NCI-H446 (cell line): ENCODE results near the gene TTLL9.
"Not testable (repeated sequence)": the region's sequence is repeated elsewhere in the genome, so short reads cannot be mapped to it uniquely, and the experiment has no call there.

Experiments
- DNase-seq, 2 experiments: peaks; one replicate each; lab custom pipeline; 2025; lab: John Stamatoyannopoulos, UW

The TTLL9 gene

GRCh38 chr20:31918466-31919105 lies 48.2 kb downstream of the TTLL9 start:
- no peak for DNase-seq

DNA sequence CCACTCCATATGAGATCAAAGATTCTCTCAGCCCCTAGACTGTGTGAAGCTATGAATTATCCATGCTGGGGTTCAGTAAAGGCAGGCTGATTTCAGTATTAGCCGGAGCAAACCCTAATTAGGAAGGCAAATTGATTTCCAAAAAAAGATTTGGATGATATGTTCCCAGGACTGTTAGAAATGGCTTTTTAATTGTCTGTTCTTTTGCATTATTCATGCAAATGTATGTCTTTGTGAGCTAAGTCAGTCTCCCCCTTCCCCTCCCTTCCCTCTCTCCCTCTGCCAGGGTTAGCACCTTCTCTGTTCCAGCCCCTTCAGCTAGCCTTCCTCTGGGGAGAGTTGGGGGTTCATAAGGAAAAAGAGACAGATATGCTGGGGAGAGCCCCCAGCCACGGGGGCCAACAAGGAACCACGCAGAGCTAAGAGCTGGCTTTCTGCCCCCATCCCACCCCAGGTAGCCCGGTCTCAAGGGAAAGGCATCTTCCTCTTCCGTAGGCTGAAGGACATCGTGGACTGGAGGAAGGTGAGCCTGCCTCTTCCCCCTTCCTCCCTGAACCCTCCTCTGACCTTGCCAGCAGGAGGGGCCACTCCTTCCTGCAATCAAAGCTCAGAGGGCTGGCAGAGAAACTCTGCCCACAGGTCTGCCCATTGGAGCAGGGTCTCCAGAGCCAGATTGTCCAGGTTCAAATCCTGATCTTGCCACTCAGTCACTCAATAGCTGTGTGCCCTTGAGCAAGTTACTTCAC lies 49.1 kb downstream of the TTLL9 start:
- DNase-seq = no peak

GRCh38 chr20:31920275-31920855 lies 49.9 kb downstream of the TTLL9 start:
- no peak for DNase-seq

DNA sequence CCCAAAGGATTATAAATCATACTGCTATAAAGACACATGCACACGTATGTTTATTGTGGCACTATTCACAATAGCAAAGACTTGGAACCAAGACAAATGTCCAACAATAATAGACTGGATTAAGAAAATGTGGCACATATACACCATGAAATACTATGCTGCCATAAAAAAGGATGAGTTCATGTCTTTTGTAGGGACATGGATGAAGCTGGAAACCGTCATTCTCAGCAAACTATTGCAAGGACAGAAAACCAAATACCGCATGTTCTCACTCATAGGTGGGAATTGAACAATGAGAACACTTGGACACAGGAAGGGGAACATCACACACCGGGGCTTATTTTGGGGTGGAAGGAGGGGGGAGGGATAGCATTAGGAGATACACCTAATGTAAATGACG lies 51.0 kb downstream of the TTLL9 start:
- DNase-seq = not testable (repeated sequence)

GRCh38 chr20:31922181-31922580 lies 51.7 kb downstream of the TTLL9 start:
- no peak for DNase-seq

GRCh38 chr20:31922588-31922987 lies 52.2 kb downstream of the TTLL9 start:
- no peak for DNase-seq

- DNase-seq = no peak
Observed at GRCh38 chr20:31923388-31924331, 53.2 kb downstream of the TTLL9 start.

GRCh38 chr20:31924561-31924960 lies 54.1 kb downstream of the TTLL9 start:
- DNase-seq = no peak

DNA sequence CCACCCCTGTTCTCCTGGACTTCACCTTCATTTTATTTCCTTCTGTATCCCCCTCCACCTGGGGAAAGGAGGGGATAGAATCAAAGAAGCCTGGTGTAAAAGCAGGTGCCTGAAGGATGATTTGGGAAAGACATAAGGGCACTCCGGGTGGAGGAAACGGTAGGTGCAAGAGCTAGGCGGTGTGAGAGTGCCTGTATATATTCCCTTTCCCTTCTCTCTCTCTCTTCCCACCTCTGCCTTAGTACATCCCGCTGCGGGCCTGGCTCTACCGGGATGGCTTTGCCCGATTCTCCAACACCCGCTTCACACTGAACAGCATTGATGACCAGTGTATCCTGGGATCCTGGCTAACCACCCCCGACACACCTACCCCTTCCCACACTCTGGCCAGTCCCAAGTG lies 55.2 kb downstream of the TTLL9 start:
- DNase-seq = no peak

GRCh38 chr20:31926493-31926892 lies 56.1 kb downstream of the TTLL9 start:
- DNase-seq = no peak

DNA sequence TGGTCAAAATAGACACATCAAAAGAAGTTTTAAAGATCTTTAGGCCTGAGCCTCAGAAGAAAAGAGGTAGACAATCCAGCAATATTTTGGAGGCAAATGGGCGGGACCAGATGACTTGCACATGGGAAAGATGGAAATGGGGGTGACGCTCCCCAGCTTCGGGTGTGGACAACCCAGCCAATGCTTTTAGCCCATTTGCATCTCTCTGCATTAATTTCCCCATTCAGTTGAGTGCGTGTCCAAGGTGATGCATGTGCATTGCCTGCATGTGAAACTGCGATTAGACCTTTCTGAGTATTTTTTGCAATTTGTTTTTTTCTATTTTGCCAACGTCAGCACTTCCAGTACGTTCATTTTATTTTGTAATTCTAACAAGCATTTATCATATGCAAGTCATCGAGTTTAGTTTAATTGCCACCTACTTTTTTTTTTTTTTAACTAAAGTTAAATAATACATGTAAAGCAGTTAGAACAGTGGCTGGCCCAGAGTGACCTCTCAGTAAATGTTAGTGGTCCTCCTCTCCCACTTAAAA lies 57.3 kb downstream of the TTLL9 start:
- no peak for DNase-seq

GRCh38 chr20:31929631-31930030 lies 59.2 kb downstream of the TTLL9 start:
- not testable (repeated sequence) for DNase-seq

DNA sequence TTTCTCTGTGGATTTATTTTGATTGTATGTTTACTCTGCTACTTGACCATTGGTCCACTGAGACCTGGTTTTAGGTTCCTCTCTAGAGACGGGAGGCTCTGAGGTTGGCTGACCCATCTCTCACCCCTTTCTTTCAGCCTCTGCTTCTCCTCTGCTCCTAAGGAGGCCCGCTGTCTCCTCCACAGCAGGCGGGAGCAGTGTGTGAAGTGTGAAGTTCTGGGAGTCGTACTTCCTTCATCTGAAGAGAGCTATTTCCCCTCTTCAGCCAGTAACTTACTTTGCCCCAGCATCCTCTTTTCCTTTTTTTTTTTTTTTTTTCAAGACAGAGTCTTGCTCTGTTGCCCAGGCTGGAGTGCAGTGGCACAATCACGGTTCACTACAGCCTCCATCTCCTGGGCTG lies 60.3 kb downstream of the TTLL9 start:
- no peak for DNase-seq

- DNase-seq = no peak
Observed at GRCh38 chr20:31933698-31934097, 63.3 kb downstream of the TTLL9 start.

- no peak for DNase-seq
Observed at GRCh38 chr20:31934491-31934890, 64.1 kb downstream of the TTLL9 start.

DNA sequence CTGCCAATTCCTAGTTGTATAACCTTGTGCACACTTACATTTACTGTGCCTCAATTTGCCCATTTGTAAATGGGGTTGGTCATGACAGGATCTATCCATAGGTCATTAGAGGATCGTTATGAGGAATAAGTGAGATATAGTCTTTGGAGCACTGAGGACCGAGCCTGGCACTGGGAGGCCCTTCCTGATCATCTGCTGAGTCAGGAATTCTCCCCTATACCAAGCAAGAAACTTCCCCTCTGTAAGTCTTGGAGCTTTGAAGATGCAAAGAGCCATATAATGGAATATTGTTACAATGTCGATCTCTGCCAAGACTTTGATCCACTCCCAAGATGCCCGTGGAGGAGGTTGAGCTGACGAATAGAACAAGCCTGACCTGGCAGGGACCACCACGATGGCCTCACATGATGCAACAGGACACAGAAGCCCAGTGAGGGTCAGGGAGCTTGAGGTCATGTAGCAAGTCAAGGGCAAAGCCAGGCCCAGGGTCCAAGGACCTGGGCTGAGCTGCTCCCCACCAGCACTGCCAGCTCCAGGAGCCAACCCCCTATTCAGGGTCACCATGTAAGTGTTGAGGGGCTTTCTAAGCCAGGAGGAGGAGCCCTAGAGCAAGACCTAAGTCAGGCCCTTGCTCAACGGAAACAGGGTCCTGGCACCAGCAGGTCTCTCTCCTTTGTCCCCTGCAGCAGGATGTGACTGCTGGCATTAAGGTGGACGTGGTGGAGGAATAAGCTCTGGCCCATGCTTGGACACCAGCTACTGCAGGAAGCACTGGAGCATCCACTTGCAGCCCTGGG lies 64.7 kb downstream of the TTLL9 start:
- DNase-seq = no peak

GRCh38 chr20:31936420-31936819 lies 66.0 kb downstream of the TTLL9 start:
- DNase-seq = no peak

- DNase-seq = no peak
Observed at GRCh38 chr20:31937820-31938219, 67.4 kb downstream of the TTLL9 start.

GRCh38 chr20:31939661-31940060 lies 69.2 kb downstream of the TTLL9 start:
- peak; percentile 55 to 91 for DNase-seq

DNA sequence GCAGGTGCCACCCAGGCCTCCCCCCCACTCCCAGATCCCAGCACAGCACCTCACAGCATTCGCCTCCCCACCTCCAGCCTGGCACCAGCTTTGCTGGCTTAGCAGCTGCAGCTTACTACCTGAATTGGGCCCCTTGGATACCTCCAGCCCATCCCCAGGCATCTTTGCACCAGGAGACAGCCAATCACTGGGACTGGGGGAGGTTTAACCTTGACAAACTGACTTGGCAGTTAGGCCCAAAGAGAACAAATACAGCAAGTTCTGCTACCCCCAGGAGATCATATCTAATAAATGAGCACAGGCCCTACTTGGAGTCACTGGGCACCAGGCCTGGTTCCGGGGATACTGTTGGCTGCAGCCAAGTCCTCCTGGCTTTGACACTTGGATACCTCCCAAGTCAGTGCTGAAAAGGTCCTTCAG lies 72.6 kb downstream of the TTLL9 start:
- peak; percentile 83 to 95 for DNase-seq

GRCh38 chr20:31945319-31945718 lies 74.9 kb downstream of the TTLL9 start:
- peak in 1 of 2 experiments; percentile 15 for DNase-seq
